ENCODE measurements around the gene CWC27. TPM values are rescaled to one million over a fixed set of nuclear protein-coding genes. Genes with fewer than 3 reads are reported as not detected.
"Not testable (repeated sequence)": the region's sequence is repeated elsewhere in the genome, so short reads cannot be mapped to it uniquely, and the experiment has no call there.

The CWC27 gene
- total RNA-seq, 1 donor from 2014 or later, result 21.3 TPM

DNA sequence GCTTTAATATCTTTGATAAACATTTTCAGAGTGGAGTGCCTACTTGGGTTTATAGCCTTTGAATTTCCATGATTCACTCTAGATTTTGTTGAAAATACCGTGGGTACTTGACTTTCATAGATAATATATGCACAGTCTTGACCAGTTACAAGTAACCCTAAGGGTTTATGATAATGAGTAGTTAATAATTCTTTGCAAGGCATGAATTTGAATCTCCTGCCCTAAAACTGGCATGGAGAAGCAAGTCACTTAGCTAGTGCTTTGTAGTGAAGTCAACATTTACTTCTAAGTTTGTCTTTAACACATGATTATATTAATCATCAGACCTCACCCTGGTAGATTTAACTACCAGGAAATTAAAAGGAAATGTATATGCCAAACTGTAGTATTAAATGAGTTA, 115.8 kb downstream of the CWC27 start:
- intact Hi-C loops (cut with DNase I), result no loop called here

DNA sequence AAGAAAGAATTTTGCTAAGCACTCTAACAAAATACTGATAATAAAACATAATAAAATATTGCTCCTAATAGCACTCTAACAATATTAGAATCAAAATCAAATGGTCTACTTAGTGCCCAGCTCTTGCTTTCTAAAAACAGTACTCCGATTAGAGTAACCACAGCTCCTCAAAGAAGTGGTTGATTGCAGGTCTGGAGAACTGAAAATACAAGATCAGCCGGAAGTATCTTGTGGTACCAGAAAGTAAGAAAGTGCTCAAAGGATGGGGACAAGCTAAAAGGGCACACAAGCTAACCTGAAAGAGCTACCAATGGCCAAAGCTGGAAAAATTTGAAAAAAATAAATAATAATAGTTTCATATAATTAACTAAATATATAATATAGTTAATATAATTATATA, 119.2 kb downstream of the CWC27 start:
- no peak for DNase-seq (ENCODE audit: missing footprints)
- intact Hi-C loops (cut with DNase I), result no loop called here
- ATAC-seq, result no peak

More for the DNA sequence above, 115.8 kb downstream of the CWC27 start:
- no peak for DNase-seq (ENCODE audit: missing footprints)
- no peak for ATAC-seq

DNA sequence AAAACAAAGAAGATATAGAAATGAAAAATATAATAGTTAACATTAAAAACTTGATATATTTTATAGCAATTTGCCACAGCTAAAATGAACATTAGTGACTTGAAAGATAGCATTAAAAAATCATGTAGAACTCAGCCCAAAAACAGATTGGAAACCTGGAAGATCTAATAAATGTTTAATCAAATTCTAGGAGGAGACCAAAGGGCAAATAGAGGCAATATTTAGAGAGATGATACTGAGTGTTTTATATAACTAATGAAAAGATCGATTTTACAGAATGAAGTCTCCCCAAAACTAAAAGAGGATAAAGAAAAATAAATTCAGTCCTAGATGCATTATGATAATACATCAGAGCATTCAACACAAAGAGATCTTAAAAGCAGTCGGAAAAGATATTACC, 127.0 kb downstream of the CWC27 start:
- intact Hi-C loops (cut with DNase I), result no loop called here
- ATAC-seq, result no peak
- no peak for DNase-seq (ENCODE audit: missing footprints)

DNA sequence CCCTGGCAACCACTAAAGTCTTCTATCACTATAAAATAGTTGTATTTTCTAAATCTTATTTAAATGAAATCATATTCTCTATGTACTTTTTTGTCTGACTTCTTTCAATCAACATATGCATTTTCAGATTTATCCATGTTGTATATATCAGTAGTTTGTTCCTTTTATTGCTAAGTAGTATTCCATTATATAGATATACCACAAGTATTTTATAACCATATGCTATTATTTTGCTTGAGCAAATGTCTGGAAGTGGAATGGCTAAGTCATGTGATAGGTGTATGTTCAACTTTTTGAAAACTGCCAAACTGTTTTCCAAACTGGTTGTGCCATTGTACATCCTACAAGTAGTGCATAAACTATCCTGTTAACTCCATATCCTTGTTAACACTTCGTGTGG, 131.1 kb downstream of the CWC27 start:
- DNase-seq (ENCODE audit: missing footprints) (no peak), ATAC-seq (no peak)
- intact Hi-C loops (cut with DNase I), result no loop called here

DNA sequence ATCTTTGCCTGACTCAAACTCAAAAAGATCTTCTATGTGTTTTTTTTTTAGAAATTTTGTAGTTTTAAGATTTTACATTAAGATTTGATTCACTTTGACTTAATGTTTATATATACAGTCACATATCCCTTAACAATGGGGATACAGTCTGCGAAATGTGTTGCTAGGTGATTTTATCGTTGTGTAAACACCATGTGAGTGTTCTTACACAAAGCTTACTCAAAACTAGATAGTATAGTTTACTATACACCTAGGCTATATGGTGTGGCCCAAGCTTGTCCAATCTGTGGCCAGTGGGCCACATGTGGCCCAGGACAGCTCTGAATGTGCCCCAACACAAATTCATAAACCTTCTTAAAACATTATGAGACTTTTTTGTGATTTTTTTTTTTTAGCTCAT, 131.9 kb downstream of the CWC27 start:
- intact Hi-C loops (cut with DNase I), result no loop called here

DNA sequence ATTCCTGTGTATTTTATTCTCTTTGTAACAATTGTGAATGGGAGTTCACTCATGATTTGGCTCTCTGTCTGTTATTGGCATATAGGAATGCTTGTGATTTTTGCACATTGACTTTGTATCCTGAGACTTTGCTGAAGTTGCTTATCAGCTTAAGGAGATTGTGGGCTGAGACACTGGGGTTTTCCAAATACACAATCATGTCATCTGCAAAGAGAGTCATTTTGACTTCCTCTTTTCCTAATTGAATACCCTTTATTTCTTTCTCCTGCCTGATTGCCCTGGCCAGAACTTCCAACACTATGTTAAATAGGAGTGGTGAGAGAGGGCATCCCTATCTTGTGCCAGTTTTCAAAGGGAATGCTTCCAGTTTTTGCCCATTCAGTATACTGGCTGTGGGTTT, 138.7 kb downstream of the CWC27 start:
- intact Hi-C loops (cut with DNase I); ATAC-seq; DNase-seq (ENCODE audit: missing footprints): not testable (repeated sequence)

More for the DNA sequence above, 131.9 kb downstream of the CWC27 start:
- ATAC-seq, result no peak
- DNase-seq (ENCODE audit: missing footprints), result no peak

DNA sequence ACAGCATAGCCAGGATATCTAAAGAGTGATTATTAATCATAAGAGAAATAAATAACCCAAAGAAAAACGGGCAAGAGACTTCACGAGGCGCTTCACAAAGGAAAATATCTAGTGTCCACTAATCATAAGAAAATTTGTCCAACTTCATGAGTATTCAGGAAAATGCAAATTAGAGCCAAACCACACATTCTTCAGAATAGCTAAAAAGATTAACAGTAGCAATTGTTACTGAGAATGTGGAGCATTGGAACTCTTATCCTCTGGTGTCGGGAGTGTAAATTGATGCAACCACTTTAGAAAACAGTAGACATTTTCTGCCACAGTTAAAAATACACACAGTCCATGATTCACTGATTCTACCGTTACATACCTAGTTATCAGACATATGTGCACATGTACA, 145.7 kb downstream of the CWC27 start:
- ATAC-seq (no peak), DNase-seq (ENCODE audit: missing footprints) (no peak)
- intact Hi-C loops (cut with DNase I), result no loop called here

DNA sequence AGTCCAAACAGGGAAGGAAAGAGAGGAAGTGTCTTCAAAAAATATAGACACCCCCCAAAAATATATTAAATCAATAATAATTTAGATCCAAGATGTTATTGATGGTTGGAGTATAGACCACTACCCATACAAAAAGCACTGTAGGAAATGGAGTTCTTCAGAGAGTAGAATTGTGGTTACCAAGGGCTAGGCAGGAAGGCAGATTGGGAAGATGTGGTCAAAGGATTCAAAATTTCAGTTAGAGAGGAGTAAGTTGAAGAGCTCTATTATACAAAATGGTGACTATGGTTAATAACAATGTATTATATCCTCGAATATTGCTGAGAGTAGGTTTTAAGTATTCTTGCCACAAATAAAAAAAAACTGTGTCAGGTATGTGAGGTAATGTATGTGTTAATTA, 149.4 kb downstream of the CWC27 start:
- intact Hi-C loops (cut with DNase I), result no loop called here
- ATAC-seq, result no peak

DNA sequence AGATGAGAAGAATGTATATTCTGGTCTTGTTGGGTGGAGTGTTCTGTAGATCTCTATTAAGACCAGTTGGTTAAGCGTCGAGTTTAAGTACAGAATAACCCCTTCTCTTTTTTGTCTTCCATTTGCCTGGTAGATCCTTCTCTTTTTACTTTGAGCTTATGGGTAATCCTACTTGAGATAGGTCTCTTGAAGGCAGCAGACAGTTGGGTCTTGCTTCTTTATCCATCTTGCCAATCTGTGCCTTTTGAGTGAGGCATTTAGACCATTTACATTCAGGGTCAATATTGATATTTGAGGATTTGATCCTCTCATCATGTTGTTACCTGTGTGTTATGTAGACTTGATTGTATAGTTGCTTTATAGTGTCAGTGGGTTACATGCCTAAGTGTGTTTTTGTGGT, 152.7 kb downstream of the CWC27 start:
- ATAC-seq, result no peak
- intact Hi-C loops (cut with DNase I), result no loop called here

More for the DNA sequence above, 149.4 kb downstream of the CWC27 start:
- no peak for DNase-seq (ENCODE audit: missing footprints)

DNA sequence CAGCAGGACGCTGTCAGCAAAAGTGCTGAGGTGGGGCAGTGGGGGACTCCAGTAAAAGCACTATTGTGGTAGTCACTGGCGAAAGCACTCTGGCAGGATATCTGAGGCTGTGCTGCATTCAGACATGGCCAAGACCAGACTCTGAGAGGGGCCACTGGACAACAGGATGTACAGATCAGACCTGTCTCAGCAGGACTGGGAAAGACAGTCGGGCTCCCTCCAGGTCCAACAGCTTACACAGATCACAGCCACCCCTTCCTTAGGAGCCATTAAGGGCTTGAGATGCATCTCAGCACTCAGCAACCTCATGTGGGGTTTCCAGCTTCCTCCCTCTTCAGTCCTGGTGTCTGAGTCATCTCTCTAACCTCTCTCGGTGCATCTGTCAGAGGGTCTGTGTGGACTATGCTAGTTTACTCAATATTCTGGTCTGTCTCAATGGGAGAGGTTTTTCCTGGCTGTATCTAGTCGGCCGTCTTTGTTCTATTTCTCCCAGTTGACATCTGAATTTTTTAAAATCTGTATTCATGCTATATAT, 154.5 kb downstream of the CWC27 start:
- intact Hi-C loops (cut with DNase I), result no loop called here
- DNase-seq (ENCODE audit: missing footprints) (no peak), ATAC-seq (no peak)

More for the DNA sequence above, 152.7 kb downstream of the CWC27 start:
- DNase-seq (ENCODE audit: missing footprints), result no peak

DNA sequence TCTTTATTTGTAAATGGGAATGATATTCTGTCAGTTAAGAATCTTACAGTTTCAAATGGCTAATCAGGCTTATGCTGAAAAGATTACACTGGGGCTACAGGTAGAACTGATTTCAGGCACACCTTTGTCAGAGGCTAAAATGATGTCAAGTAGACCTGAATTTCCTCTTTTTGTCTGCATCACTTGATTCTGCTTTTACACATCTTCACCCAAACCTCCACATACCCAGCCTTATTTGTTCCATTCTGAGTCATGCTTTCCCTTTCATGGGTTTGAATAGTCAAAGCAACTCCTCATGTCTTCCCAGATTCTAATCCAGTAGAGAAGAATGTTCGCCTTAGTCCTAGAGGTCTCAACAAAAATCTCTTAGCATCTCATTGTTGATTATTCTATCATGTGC, 156.4 kb downstream of the CWC27 start:
- intact Hi-C loops (cut with DNase I), result no loop called here
- ATAC-seq, result no peak
- DNase-seq (ENCODE audit: missing footprints), result no peak

DNA sequence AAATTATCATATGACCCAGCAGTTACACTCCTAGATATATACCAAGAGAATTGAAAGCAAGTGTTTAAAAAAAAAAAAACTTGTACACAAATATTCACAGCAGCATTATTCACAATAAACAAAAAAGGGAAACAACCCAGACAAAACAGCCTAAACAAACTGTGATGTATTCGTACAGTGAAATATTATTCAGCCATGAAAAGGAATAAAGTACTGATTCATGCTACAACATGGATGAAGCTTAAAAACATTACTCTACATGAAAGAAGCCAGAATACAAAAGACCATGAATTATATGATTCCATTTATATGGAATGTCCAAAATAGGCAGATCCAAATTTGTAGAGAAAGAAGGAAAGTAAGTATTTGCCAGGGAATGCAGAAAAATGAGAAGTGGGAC, 161.1 kb downstream of the CWC27 start:
- ATAC-seq (no peak), DNase-seq (ENCODE audit: missing footprints) (no peak)
- intact Hi-C loops (cut with DNase I), result no loop called here

DNA sequence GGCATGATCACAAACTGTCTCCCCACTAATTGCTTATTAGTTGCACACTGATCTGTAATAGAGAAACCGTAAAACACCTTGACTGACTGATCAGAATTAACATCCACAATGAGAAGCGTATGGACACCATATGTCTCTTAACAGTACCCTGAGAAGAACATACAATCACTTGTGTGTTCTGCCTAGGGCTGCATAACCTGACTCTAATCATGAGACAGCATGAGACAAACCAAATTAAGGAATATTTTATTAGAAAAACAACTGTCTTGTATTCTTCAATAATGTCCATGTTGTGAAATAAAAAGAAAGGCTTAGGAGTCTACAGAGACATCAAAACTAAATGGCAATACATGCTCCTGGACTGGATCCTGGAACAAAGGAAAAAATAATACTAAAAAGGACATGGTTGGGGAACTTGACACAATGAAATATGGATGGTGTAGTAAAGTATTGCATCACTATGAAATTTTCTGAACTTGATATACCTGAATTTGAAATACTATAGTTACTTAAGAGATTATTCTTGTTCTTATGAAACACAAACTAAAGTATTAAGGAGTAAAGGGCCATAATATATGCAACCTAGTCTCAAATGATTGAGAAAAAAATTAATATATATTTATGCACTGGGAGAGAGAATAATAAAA, 162.1 kb downstream of the CWC27 start:
- intact Hi-C loops (cut with DNase I), result no loop called here
- DNase-seq (ENCODE audit: missing footprints) (no peak), ATAC-seq (no peak)

DNA sequence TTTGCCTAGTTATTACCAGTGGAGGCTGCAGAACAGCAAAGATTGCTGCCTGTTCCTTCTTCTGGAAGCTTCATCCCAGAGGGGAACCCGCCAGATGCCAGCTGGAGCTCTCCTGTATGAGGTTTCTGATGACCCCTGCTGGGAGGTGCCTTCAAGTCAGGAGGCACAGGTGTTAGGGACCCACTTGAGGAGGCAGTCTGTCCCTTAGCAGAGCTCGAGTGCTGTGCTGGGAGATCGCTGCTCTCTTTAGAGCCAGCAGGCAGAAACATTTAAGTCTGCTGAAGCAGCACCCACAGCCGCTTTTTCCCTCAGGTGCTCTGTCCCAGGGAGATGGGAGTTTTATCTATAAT, 170.7 kb downstream of the CWC27 start:
- ATAC-seq; DNase-seq (ENCODE audit: missing footprints); intact Hi-C loops (cut with DNase I): not testable (repeated sequence)

DNA sequence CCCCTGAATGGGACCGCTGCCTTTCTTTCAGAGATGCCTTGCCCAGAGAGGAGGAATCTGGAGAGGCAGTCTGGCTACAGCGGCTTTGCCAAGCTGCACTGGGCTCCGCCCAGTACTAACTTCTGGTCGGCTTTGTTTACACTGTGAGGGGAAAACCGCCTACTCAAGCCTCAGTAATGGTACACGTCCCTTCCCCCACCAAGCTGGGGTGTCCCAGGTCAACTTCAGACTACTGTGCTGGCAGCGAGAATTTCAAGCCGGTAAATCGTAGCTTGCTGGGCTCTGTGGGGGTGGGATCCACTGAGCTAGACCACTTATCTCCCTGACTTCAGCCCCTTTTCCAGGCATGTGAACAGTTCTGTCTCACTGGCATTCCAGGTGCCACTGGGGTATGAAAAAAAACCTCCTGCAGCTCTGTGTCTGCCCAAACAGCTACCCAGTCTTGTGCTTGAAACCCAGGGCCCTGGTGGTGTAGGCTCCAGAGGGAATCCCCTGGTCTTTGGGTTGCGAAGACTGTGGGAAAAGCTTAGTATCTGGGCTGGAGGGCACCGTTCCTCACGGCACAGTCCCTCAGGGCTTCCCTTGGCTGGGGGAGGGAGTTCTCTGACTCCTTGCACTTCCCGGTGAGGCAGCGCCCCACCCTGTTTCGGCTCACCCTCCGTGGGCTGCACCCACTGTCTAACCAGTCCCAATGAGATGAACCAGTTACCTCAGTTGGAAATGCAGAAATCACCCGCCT, 171.2 kb downstream of the CWC27 start:
- intact Hi-C loops (cut with DNase I), result no loop called here

DNA sequence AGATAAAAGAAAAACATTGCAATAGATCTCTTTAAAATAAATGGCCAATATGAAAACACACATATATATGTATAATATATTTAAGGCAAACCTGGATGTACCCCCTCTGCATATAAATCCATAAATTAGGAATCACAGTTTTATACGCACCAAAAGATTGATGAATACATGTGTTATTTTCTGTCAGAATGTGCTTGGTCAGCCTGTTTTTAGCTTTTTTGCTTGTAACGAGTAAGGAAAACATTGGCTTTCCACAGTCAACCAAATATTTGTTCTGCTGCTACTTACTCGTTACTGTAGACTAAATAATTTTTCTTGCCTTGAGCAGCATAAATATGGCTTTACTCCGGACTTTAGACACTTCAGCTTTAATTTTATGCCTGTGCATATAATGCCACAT, 173.7 kb downstream of the CWC27 start:
- intact Hi-C loops (cut with DNase I), result no loop called here

More for the DNA sequence above, 171.2 kb downstream of the CWC27 start:
- DNase-seq (ENCODE audit: missing footprints), result peak; percentile 45
- ATAC-seq, result no peak

DNA sequence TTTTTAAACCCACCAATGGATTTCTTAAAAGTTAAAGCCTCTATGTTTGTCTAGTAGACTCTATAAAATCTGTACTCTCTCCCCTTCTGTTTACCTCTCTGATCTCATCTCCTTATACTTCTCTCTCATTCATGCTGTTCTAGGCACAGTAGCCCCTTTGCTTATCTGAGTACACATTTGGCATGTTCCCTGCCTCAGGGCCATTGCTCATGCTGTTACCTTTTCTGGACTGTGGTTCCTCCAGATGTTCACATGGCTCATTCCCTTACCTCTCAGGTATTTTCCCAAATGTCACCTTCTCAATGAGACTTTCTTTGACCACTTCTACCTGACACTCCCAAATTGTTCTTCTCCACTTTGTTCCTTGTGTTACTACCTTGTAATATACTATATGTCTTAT, 176.1 kb downstream of the CWC27 start:
- no peak for ATAC-seq
- intact Hi-C loops (cut with DNase I), result no loop called here
- DNase-seq (ENCODE audit: missing footprints), result no peak

More for the DNA sequence above, 173.7 kb downstream of the CWC27 start:
- no peak for DNase-seq (ENCODE audit: missing footprints)
- ATAC-seq, result no peak

DNA sequence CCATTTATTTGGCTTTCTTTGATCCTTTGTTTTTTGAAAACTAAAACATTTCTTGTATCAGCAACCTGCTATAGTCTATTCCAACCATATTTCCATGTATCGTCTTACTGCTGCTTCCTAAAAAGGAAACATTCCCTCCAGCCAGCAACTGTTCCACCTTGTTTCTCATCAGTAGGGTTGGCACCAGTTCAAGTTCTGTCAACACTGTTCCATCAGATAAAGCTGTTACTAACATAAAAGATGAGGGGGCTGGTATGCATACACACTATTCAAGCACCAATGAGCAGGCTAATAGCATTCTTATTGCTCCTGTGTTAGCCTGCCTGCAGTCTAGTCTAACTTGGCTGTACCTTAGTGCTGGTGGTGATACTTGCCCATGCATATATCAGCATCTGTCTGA, 178.3 kb downstream of the CWC27 start:
- intact Hi-C loops (cut with DNase I), result no loop called here
- ATAC-seq (no peak), DNase-seq (ENCODE audit: missing footprints) (no peak)

DNA sequence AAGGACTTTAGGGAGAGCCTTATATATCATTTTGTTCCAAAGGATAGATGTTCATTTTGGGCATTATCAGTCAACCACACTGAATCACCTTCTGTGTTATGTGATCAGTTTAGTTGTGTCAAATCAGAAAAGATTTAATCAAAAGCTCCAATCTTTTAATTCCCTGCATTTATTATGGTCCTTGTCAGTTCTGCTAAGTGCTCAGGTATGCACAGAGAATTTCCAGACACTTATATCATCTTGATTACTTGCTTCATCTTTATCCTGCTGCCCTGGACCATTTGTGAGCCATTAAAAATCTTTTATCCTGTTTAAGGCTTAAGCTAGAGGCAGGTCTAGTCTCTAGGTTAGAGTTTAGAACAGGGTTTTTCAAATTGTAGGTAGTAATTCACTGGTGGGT, 179.1 kb downstream of the CWC27 start:
- ATAC-seq (no peak), DNase-seq (ENCODE audit: missing footprints) (no peak)
- intact Hi-C loops (cut with DNase I), result no loop called here

DNA sequence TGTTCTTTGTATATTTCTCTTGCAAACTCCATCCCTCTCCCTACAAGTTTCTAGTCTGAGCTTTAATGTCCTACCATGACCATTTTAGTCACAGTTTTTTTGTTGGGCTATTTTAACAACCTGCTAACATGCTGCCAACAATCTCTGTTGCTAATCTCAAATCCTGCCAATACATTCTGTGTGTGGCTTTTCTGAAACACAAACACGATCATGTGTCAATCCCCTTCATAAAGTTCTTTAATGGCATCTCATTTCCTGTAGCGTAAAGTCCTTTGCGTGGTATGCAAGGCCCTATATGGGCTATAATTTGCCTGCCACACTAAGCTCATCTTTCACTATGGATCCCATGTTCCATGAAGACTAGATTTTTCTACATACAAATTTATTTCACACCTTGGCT, 180.6 kb downstream of the CWC27 start:
- no peak for DNase-seq (ENCODE audit: missing footprints)
- no peak for ATAC-seq
- intact Hi-C loops (cut with DNase I), result no loop called here

Measured in Right ventricle myocardium inferior (tissue), 1 donor.